Natural killer cell (primary cell): ENCODE measurements around the gene RNF151. TPM values are rescaled to one million over a fixed set of nuclear protein-coding genes. Genes with fewer than 3 reads are reported as not detected.
A peak's percentile ranks its signal among the peaks of the same experiment; 100 is the strongest.

Experiments used
- ATAC-seq, 3 donors: fragments of 150-1000 bp in 2 of 3; fragments of 200-7000 bp in 1 of 3; cut with Tn5 transposase; 1 replicate in 1 of 3; 2 replicates in 2 of 3; pipeline ENCODE4 v1.10.0; 2021; ENCODE audit warnings: mild to moderate bottlenecking in 2 of 3, moderate library complexity in 2 of 3
- DNase-seq, 2 donors: peaks; one replicate each; pipeline versions ENCODE4 v3.0.0 to v3.0.0-alpha.2; 2013 to 2021; ENCODE audit warnings: mixed read lengths in 1 of 2
- H3K27ac ChIP-seq: one replicate; pipeline ENCODE4 v1.5.1; 2013; ENCODE audit warnings: mild to moderate bottlenecking, low read length
- H3K27me3 ChIP-seq: one replicate; pipeline ENCODE4 v1.6.1; 2013; ENCODE audit warnings: low read length; ENCODE audit not compliant: control insufficient read depth, insufficient read depth
- H3K36me3 ChIP-seq: one replicate; pipeline ENCODE4 v1.6.1; 2013; ENCODE audit warnings: low read length; ENCODE audit not compliant: control insufficient read depth, insufficient read depth
- H3K4me1 ChIP-seq: one replicate; pipeline ENCODE4 v1.6.1; 2013; ENCODE audit warnings: low read length; ENCODE audit not compliant: control insufficient read depth, insufficient read depth
- H3K4me3 ChIP-seq: one replicate; pipeline ENCODE4 v1.5.1; 2013; ENCODE audit warnings: low read length
- H3K9me3 ChIP-seq: one replicate; pipeline ENCODE4 v1.6.1; 2013; ENCODE audit warnings: low read length; ENCODE audit not compliant: control insufficient read depth, insufficient read depth
- H3K27ac Mint-ChIP-seq, 2 donors: one replicate each; pipeline ENCODE4 v1.8.0; 2022; ENCODE audit warnings: mild to moderate bottlenecking in 2 of 2, mixed read lengths in 2 of 2, moderate library complexity in 1 of 2
- H3K27me3 Mint-ChIP-seq, 2 donors: one replicate each; pipeline ENCODE4 v1.8.0; 2022; ENCODE audit warnings: low read depth in 2 of 2, mixed read lengths in 2 of 2
- H3K36me3 Mint-ChIP-seq: one replicate; pipeline ENCODE4 v1.8.0; 2022; ENCODE audit warnings: mixed read lengths
- H3K4me1 Mint-ChIP-seq, 2 donors: one replicate each; pipeline ENCODE4 v1.8.0; 2022; ENCODE audit warnings: mixed read lengths in 2 of 2
- H3K4me3 Mint-ChIP-seq: one replicate; pipeline ENCODE4 v1.8.0; 2022; ENCODE audit warnings: mild to moderate bottlenecking, moderate library complexity, mixed read lengths
- H3K9me3 Mint-ChIP-seq, 2 donors: one replicate each; pipeline ENCODE4 v1.8.0; 2022; ENCODE audit warnings: mixed read lengths in 2 of 2
- WGBS: methylation state at CpG from one replicate; pipeline ENCODE4 v1.1.7; 2013; ENCODE audit warnings: missing lambda C conversion rate; ENCODE audit not compliant: insufficient coverage; 5-methylcytosine and 5-hydroxymethylcytosine counted together
- intact Hi-C: fragments of 100-400 bp; cut with micrococcal nuclease; formaldehyde crosslinking; loops from one replicate; pipeline ENCODE4 v1.14.2; 2022
- total RNA-seq, 4 donors: library from RNA; stranded (reverse); fragments of 120-200 nt in 1 of 4; gene quantifications; one replicate each; pipeline versions ENCODE4 v1.2.3 to v1.2.4, GENCODE V29; 2013 to 2022
- TF ChIP-seq, protein P1 (sequence below): fragments of 200-600 bp; IDR thresholded peaks from one replicate; pipeline ENCODE4 v1.8.0; 2022; ENCODE audit warnings: antibody characterized with exemption

The RNF151 gene
- total RNA-seq, 3 donors from 2014 or later (not counting 1 experiment from before 2014, with no cell fraction given), result not detected

DNA sequence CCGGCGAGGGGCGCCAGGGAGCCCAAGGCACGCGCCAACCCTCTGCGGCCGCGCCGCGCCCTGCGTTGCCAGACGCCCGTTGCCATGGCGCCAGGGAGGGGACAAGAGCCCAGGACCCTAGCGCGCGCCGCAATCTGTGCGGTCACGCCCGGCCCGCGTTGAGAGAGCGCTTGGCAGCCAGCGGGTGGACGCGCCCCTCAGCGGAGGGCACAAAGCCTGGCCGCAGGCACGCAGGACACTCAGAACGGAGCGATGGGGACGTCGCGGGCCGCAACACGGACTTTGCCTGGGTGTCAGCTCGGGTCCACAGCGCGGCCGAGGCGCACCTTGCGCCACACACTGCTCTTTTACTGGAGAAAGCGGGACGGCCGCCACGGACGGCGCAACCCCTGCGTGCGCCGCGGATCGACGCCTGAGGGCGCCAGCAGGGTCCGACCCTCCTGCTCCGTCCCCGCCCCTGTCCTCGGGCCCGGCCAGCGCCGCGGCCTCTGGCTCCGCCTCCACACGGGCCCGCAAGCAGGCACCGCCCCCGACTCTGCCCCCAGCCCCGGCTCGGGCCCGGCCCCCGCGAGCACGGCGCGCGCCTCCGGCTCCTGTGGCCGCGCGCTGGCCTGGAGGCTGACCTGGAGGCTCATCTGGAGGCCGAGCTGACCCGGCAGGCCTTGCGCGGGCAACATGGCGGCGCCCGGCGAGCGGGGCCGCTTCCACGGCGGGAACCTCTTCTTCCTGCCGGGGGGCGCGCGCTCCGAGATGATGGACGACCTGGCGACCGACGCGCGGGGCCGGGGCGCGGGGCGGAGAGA is 17.1 kb downstream of the RNF151 start, which contains the start of gene GFER:
TSS of gene GFER (plus strand) at position 650 of the 803 bp plus-strand sequence. CDS start at position 676, 26 bp downstream.
- TF ChIP-seq, protein P1, sequence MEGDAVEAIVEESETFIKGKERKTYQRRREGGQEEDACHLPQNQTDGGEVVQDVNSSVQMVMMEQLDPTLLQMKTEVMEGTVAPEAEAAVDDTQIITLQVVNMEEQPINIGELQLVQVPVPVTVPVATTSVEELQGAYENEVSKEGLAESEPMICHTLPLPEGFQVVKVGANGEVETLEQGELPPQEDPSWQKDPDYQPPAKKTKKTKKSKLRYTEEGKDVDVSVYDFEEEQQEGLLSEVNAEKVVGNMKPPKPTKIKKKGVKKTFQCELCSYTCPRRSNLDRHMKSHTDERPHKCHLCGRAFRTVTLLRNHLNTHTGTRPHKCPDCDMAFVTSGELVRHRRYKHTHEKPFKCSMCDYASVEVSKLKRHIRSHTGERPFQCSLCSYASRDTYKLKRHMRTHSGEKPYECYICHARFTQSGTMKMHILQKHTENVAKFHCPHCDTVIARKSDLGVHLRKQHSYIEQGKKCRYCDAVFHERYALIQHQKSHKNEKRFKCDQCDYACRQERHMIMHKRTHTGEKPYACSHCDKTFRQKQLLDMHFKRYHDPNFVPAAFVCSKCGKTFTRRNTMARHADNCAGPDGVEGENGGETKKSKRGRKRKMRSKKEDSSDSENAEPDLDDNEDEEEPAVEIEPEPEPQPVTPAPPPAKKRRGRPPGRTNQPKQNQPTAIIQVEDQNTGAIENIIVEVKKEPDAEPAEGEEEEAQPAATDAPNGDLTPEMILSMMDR, result peak; percentile 15
- H3K36me3 ChIP-seq, result peaks cover 10% of the 10 kb centered on the region
- H3K4me3 ChIP-seq, result peak within 1 kb of the TSS; percentile 58
- WGBS, result under 1% methylated on average over 109 of the region's 109 CpGs
- peaks cover 31% of the 10 kb centered on the region for H3K27me3 ChIP-seq
- H3K36me3 Mint-ChIP-seq, result no peaks in the 10 kb centered on the region
- H3K9me3 ChIP-seq, result no peaks in the 10 kb centered on the region
- H3K9me3 Mint-ChIP-seq, result no peaks in the 10 kb centered on the region
- H3K4me1 ChIP-seq, result peaks cover 27% of the 10 kb centered on the region
- H3K4me3 Mint-ChIP-seq, result peak within 1 kb of the TSS; percentile 86
- peaks cover 4 to 16% of the 10 kb centered on the region in 2 donors for H3K4me1 Mint-ChIP-seq
- intact Hi-C loops, result no loop called here
- H3K27ac ChIP-seq, result peak within 1 kb of the TSS; percentile 75
- peak within 1 kb of the TSS; percentile 26 to 72 for H3K27ac Mint-ChIP-seq
- H3K27me3 Mint-ChIP-seq, result peaks cover 0 to 14% of the 10 kb centered on the region in 2 donors
- ATAC-seq (peak; percentile 87 to 93 (median 87)), DNase-seq (peak; percentile 74 to 78)

DNA sequence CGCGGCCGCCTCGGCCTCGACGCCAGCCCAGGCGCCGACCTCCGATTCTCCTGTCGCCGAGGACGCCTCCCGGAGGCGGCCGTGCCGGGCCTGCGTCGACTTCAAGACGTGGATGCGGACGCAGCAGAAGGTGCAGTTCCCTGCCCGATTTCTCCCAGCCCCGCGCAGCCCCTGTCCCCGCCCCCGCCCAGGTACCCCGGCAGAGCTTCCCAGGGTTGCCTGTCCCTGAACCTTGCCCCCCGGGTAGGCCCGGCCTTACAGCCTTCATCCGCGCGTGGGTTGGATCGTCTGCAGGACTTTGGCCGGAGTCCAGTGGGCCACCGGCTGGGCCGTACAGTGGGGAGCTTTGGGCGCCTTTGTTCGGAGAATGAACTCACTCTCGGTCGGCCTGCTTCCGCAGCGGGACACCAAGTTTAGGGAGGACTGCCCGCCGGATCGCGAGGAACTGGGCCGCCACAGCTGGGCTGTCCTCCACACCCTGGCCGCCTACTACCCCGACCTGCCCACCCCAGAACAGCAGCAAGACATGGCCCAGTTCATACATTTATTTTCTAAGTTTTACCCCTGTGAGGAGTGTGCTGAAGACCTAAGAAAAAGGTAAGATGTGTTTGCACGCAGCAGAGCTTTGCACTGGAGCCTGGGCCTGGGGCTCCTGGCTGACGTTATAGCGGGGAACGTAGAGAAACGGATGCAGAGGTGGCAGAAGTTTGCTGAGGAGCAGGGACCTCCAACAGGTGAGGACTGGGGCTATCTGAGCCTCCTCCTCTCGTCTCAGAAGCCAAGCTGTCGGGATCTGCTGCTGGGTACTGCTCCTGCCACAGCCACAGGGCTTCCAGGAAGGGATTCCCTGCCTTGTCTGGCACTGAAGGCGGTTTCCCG is 17.9 kb downstream of the RNF151 start:
- ATAC-seq (peak; percentile 11 to 30 (median 22)), DNase-seq (no peak)
- H3K4me1 Mint-ChIP-seq, result peaks cover 4 to 22% of the 10 kb centered on the region in 2 donors
- intact Hi-C loops, result no loop called here
- H3K4me3 Mint-ChIP-seq, result peak overlapping the region; percentile 86
- H3K27ac Mint-ChIP-seq, result peak overlapping the region in 1 of 2 donors; percentile 72
- H3K27me3 ChIP-seq, result peaks cover 29% of the 10 kb centered on the region
- H3K36me3 ChIP-seq, result peaks cover 10% of the 10 kb centered on the region
- peaks cover 32% of the 10 kb centered on the region for H3K4me1 ChIP-seq
- H3K9me3 ChIP-seq, result no peaks in the 10 kb centered on the region
- H3K9me3 Mint-ChIP-seq, result no peaks in the 10 kb centered on the region
- H3K27me3 Mint-ChIP-seq, result peaks cover 0 to 14% of the 10 kb centered on the region in 2 donors
- peak overlapping the region; percentile 54 for H3K4me3 ChIP-seq
- peak overlapping the region; percentile 35 for H3K27ac ChIP-seq
- TF ChIP-seq, protein P1, result no peak
- 15% methylated on average over 58 of the region's 58 CpGs for WGBS
- H3K36me3 Mint-ChIP-seq, result no peaks in the 10 kb centered on the region

DNA sequence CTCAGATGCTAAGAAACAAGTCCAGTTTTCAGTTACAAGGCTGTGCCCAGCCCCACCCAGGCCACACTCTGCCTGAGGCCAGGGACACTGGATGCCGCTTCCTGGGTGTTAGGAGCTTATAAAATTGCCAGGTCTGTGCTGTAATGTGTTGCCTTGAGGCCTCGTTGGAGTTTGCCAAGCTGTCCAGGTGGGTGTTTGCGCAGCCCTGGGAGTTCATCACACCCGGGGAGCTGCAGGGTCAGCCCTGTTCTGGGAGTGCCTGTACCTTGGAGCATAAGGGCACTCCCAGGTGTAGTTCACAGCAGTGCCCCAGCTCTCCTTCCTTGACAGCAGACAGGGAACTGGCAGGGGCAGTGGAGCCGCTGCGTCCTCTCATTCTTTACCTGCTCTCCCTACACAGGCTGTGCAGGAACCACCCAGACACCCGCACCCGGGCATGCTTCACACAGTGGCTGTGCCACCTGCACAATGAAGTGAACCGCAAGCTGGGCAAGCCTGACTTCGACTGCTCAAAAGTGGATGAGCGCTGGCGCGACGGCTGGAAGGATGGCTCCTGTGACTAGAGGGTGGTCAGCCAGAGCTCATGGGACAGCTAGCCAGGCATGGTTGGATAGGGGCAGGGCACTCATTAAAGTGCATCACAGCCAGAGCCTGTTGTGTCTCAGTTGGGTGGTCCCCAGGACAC is 19.0 kb downstream of the RNF151 start:
- Mint-ChIP-seq H3K36me3 (no peaks in the 10 kb centered on the region), H3K4me3 (peak overlapping the region; percentile 55), H3K27me3 (peaks cover 0 to 14% of the 10 kb centered on the region in 2 donors), H3K27ac (no peak overlapping the region), H3K4me1 (peaks cover 4 to 26% of the 10 kb centered on the region in 2 donors), H3K9me3 (no peaks in the 10 kb centered on the region)
- H3K36me3 ChIP-seq, result peaks cover 10% of the 10 kb centered on the region
- TF ChIP-seq, protein P1, result no peak
- no peaks in the 10 kb centered on the region for H3K9me3 ChIP-seq
- ATAC-seq, result no peak
- WGBS, result 97% methylated on average over 14 of the region's 14 CpGs
- no peak overlapping the region for H3K4me3 ChIP-seq
- H3K27ac ChIP-seq, result no peak overlapping the region
- H3K27me3 ChIP-seq, result peaks cover 24% of the 10 kb centered on the region
- DNase-seq, result no peak
- intact Hi-C loops, result no loop called here
- H3K4me1 ChIP-seq, result peaks cover 34% of the 10 kb centered on the region
